Epithelial cell of proximal tubule (primary cell): ENCODE measurements around the gene TLR10. TPM values are rescaled to one million over a fixed set of nuclear protein-coding genes. Genes with fewer than 3 reads are reported as not detected.
"Not testable (repeated sequence)": the region's sequence is repeated elsewhere in the genome, so short reads cannot be mapped to it uniquely, and the experiment has no call there.

Experiments used
- DNase-seq: peaks from one replicate; pipeline ENCODE4 v3.0.0-alpha.2; 2011; ENCODE audit warnings: low read depth
- H3K4me3 ChIP-seq: 2 replicates; pipeline ENCODE4 v1.5.1; 2011; ENCODE audit warnings: low read depth, mild to moderate bottlenecking, low read length
- total RNA-seq: library from RNA; depleted of rRNA; stranded (reverse); fragments of >200 nt; gene quantifications from 2 replicates; pipeline ENCODE4 v1.2.3, GENCODE V29; 2015
- TF ChIP-seq, protein P1 (sequence below): conservative IDR thresholded peaks from 2 replicates; pipeline ENCODE4 v1.5.1; 2012; ENCODE audit warnings: low read depth, mild to moderate bottlenecking, low read length

Gene TLR10
- total RNA-seq, 1 donor from 2014 or later: not detected

DNA sequence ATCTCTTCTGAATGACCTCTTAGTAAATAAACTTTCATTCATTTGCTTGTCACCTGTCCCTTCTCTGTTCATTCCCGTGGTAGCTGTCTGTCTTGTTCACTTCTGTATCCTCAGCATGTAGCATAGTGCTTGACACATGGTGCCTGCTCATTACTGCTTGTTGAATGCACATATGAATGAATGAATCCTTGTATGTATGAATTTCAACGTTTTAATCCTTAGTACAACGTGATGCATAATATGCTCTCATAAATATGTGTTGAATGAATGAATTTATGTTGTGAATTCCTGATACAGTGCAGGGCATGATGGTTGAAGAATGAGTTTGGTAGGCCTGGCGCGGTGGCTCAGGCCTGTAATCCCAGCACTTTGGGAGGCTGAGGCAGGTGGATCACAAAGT lies 3.0 kb downstream of the TLR10 start:
- no peak for DNase-seq
- TF ChIP-seq, protein P1, sequence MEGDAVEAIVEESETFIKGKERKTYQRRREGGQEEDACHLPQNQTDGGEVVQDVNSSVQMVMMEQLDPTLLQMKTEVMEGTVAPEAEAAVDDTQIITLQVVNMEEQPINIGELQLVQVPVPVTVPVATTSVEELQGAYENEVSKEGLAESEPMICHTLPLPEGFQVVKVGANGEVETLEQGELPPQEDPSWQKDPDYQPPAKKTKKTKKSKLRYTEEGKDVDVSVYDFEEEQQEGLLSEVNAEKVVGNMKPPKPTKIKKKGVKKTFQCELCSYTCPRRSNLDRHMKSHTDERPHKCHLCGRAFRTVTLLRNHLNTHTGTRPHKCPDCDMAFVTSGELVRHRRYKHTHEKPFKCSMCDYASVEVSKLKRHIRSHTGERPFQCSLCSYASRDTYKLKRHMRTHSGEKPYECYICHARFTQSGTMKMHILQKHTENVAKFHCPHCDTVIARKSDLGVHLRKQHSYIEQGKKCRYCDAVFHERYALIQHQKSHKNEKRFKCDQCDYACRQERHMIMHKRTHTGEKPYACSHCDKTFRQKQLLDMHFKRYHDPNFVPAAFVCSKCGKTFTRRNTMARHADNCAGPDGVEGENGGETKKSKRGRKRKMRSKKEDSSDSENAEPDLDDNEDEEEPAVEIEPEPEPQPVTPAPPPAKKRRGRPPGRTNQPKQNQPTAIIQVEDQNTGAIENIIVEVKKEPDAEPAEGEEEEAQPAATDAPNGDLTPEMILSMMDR: no peak

DNA sequence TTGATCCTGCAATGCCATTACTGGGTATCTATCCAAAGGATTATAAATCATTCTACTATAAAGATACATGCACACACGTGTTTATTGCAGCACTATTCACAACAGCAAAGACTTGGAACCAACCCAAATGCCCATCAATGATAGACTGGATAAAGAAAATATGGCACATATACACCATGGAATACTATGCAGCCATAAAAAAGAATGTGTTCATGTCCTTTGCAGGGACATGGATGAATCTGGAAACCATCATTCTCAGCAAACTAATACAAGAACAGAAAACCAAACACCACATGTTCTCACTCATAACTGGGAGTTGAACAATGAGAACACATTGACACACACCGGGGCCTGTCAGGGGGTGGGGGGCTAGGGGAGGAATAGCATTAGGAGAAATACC lies 4.9 kb downstream of the TLR10 start:
- not testable (repeated sequence) for H3K4me3 ChIP-seq, DNase-seq

More for the DNA sequence above, 3.0 kb downstream of the TLR10 start:
- H3K4me3 ChIP-seq: no peak overlapping the region

DNA sequence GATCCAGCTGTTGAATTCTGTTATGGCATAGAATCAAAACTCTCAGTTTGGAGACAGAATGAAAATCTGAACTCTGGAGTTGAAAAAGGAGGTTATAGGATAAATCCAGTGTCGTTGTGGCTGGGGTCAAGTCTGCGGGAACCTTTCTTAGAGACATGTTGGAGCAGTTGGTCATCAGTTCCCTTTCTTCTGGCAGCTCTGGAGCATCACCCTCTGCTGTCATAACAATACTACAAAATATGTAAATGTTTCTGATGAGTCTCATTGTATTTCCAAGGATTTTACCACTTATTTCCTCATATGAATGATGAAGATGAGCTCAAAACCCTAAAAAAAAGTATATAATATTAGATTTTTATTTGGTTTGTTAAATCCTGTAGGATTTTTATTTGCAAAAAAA lies 7.5 kb downstream of the TLR10 start:
- TF ChIP-seq, protein P1: no peak
- DNase-seq: no peak
- no peak overlapping the region for H3K4me3 ChIP-seq

DNA sequence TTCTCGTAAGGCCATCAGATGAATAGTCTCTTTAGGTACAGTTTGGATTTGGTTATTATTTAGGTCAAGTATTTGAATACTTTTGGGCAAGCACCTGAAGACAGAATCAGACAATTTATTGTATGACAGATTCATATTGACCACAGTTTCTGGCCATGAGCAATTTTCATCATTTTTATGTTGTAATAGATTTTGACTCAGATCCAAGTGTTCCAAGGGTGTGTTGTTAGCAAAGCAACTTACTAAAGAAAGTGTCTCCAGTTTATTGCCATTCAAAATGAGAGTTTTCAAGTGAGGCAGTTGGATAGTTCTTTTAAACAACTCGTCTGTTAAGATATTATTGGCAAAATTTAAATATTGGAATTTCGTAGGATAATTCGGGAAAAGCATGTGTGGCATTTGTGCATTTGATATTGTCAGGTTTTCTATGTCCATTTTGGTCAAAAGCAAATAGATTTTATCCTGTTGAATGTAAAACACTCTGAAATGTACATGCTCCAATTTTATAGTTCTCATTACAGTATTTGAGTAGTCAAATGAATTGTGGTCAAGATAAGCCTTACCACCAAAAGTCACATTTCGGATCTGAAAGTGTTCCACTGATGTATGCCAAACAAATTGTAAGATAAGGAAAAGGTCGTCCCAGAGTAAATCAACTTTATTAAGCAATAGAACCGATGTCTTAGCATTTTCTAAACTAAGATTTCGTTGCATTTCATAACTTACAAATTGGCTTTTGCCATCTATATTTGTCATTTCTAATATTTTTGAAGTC lies 8.4 kb downstream of the TLR10 start:
- DNase-seq: no peak

DNA sequence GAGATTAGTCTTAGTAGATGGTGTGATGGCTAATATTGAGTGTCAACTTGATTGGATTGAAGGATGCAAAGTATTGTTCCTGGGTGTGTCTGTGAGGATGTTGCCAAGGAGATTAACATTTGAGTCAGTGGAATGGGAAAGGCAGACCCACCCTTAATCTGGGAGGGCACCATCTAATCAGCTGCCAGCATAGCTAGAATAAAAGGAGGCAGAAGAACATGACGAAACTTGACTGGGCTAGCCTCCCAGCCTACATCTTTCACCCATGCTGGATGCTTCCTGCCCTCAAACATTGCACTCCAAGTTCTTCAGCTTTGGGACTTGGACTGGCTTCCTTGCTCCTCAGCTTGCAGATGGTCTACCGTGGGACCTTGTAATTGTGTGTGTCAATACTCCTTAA lies 12.5 kb downstream of the TLR10 start:
- not testable (repeated sequence) for H3K4me3 ChIP-seq, DNase-seq

More for the DNA sequence above, 8.4 kb downstream of the TLR10 start:
- TF ChIP-seq, protein P1: no peak
- H3K4me3 ChIP-seq: no peak overlapping the region

DNA sequence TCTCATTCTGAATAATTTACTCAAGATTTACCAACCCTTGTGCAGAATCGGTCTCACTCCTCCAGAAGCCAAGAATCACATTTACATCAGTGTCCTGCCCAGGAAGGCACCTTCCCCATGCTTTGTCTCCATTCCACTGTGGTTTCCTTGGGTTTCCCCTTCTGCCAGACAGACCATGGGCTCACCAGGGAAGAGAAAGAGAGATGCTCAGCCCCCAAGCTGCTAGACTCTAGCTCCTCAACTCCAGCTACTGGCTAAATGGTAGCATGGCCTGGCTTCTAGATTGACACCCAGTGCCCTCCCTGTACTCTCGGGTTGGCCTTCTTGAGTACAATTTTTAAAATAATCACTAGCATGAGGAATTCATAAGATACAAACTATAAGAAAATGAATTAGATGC lies 12.9 kb downstream of the TLR10 start:
- TF ChIP-seq, protein P1: no peak
- H3K4me3 ChIP-seq: no peak overlapping the region
- no peak for DNase-seq

DNA sequence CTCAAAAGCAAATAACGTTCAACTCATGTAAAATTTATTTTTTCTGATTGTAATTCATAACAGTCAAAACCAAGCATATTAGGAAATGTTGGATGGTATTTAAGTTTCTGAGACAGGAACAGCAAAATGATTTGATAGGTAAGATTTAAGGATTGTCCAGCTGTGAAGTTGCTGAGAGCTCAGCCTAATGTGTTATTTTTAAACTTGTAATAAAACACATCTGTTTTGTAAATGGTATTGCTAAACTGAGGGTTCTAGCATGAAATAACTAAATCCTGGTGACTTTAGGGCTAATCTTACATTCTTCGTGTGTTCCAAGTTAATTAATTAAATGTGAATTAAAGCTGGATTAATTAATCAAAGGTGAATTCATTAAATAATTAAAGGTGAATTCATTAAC lies 13.3 kb downstream of the TLR10 start:
- no peak for DNase-seq
- TF ChIP-seq, protein P1: no peak
- no peak overlapping the region for H3K4me3 ChIP-seq

DNA sequence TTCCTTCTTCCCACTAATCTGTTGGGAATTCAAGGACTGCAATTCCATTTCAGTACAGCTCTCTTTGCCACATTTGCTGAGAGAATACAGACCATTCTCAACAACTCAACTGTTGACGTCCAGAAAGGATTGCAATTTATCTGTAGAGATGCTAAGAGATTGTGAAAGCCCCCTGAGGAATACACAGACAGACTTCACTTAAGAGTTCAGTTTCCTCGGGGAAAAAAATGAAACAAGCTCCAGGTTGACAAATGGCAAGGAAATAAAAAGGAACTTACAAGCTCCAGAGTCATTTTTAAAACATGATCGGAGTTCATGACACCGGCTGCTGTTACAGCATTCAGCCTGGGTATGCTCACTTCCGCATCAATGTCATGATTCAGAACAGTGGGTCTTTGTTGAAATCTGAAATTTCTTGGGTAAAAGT lies 13.8 kb downstream of the TLR10 start:
- no peak for DNase-seq
- H3K4me3 ChIP-seq: no peak overlapping the region
- TF ChIP-seq, protein P1: no peak

DNA sequence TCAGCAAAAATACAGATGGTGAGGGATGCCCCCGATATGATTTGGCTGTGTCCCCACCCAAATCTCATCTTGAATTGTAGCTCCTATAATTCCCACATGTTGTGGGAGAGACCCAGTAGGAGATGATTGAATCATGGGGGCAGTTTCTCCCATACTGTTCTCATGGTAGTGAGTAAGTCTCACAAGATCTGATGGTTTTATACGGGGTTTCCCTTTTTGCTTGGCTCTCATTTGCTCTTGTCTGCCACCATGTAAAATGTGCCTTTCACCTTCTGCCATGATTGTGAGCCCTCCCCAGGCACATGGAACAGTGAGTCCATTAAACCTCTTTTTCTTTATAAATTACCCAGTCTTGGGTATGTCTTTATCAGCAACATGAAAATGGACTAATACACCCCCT lies 15.8 kb downstream of the TLR10 start:
- DNase-seq, H3K4me3 ChIP-seq: not testable (repeated sequence)
